HG02840 (cell line): ENCODE measurements around the gene AK4.
"Not testable (repeated sequence)": the region's sequence is repeated elsewhere in the genome, so short reads cannot be mapped to it uniquely, and the experiment has no call there.

Experiments used
- ATAC-seq: cut with Tn5 transposase; IDR thresholded peaks from one replicate; pipeline ENCODE4 v1.9.1; 2021; ENCODE audit warnings: mild to moderate bottlenecking, moderate library complexity, moderate number of reproducible peaks; ENCODE audit not compliant: unreplicated experiment, low FRiP score

Gene AK4

GRCh38 chr1:65148178-65148547 is at the start of gene AK4:
Gene AK4 (plus strand): TSS chr1:65148203. CDS start chr1:65148408, 205 bp downstream.
- ATAC-seq = peak; percentile 10

- no peak for ATAC-seq
These were observed 44.2 kb upstream of the AK4 start for GRCh38 chr1:65103807-65104206.

- ATAC-seq = no peak
These were observed 43.0 kb upstream of the AK4 start for GRCh38 chr1:65104854-65105534.

- ATAC-seq = no peak
These were observed 42.4 kb upstream of the AK4 start for GRCh38 chr1:65105596-65105995.

GRCh38 chr1:65108025-65108642 is 39.9 kb upstream of the AK4 start:
- no peak for ATAC-seq

- no peak for ATAC-seq
These were observed 38.5 kb upstream of the AK4 start for GRCh38 chr1:65109487-65109886.

GRCh38 chr1:65112811-65113210 is 35.2 kb upstream of the AK4 start:
- no peak for ATAC-seq

GRCh38 chr1:65113298-65113697 is 34.7 kb upstream of the AK4 start:
- ATAC-seq = no peak

- no peak for ATAC-seq
These were observed 33.7 kb upstream of the AK4 start for GRCh38 chr1:65114322-65114721.

- ATAC-seq = no peak
These were observed 28.1 kb upstream of the AK4 start for GRCh38 chr1:65119951-65120350.

- not testable (repeated sequence) for ATAC-seq
These were observed 18.9 kb upstream of the AK4 start for GRCh38 chr1:65129104-65129503.

GRCh38 chr1:65138524-65138923 is 9.5 kb upstream of the AK4 start:
- ATAC-seq = no peak

GRCh38 chr1:65139793-65140192 is 8.2 kb upstream of the AK4 start:
- ATAC-seq = not testable (repeated sequence)

- ATAC-seq = no peak
These were observed 6.6 kb upstream of the AK4 start for GRCh38 chr1:65141394-65141793.

GRCh38 chr1:65141918-65142317 is 6.1 kb upstream of the AK4 start:
- ATAC-seq = no peak

GRCh38 chr1:65143112-65143658 is 4.8 kb upstream of the AK4 start:
- not testable (repeated sequence) for ATAC-seq

GRCh38 chr1:65146908-65147423 is 1.0 kb upstream of the AK4 start:
- ATAC-seq = no peak

GRCh38 chr1:65147424-65148177 is 402 bp upstream of the AK4 start:
- ATAC-seq = peak; percentile 61

GRCh38 chr1:65148548-65149350 is 746 bp downstream of the AK4 start:
- ATAC-seq = peak; percentile 45
